HG03103 (cell line): ENCODE measurements around the gene CCL8.

ENCODE experiments used
- ATAC-seq: cut with Tn5 transposase; IDR thresholded peaks from one replicate; pipeline ENCODE4 v1.9.1; 2021; ENCODE audit warnings: low read depth; ENCODE audit not compliant: unreplicated experiment

Gene CCL8

DNA sequence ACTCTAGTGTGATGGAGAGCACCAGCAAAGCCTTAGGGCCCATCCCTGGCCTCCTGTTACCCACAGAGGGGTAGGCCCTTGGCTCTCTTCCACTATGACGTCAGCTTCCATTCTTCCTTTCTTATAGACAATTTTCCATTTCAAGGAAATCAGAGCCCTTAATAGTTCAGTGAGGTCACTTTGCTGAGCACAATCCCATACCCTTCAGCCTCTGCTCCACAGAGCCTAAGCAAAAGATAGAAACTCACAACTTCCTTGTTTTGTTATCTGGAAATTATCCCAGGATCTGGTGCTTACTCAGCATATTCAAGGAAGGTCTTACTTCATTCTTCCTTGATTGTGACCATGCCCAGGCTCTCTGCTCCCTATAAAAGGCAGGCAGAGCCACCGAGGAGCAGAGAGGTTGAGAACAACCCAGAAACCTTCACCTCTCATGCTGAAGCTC, at the start of gene CCL8:
Gene CCL8, plus strand, starts transcription at position 397 of the 445 bp plus-strand sequence. CDS start 67 bp downstream, outside the sequence.
- no peak for ATAC-seq

DNA sequence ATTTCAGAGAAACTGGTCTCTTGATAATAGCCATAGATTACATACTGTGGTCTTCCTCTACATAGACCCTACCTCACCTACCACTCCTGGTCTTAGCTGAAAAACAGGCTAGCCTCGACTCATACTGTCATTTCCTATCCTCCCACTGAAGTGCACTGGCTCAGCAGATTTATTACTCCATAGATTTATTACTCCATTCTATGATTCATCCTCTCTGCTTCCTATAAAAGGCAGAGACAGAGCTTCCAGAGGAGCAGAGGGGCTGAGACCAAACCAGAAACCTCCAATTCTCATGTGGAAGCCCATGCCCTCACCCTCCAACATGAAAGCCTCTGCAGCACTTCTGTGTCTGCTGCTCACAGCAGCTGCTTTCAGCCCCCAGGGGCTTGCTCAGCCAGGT, 49.3 kb upstream of the CCL8 start, which contains the start of gene CCL7:
Gene CCL7, plus strand, starts transcription at position 253 of the 400 bp plus-strand sequence. Its CDS starts 70 bp downstream, at position 323.
- no peak for ATAC-seq

DNA sequence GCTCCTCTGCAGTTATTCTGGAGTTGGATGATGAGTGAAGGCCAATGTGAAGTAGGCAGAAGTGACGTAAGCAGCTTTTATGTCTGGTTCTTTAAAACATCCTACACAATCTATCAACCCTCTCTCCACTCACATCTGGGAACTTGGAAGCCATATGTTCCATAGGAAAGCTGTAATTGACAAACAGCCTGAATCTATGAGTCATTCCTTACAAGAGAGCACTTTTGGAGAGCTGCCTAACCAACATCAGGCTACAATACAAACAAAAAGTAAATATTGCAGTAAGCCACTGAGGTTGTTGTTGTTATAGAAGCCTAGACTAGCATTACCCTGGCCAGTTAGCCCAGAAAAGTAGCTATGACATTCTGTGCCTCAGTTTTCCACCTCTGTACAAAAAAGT, 43.4 kb upstream of the CCL8 start:
- no peak for ATAC-seq

DNA sequence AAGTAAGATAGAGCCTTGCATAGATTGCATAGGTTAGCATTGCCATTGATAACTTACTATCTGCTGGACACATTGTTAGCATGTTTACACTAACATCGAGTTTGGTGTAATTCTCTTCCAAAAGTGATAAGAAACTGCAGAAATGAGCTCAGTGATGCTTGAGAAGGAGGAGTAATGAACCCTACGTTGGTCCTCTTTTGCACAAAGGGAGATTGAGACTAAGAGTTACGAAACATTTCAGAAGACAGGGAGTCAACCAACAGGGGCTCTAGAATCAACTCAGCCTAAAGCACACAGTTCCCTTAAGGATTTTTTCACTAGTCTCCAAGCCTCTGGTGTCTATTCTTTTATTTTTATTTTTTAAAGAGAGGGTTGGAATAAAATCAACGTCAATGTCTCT, 42.4 kb upstream of the CCL8 start:
- ATAC-seq, result no peak

- no peak for ATAC-seq
These were observed 35.7 kb upstream of the CCL8 start for GRCh38 chr17:34283571-34283970.

DNA sequence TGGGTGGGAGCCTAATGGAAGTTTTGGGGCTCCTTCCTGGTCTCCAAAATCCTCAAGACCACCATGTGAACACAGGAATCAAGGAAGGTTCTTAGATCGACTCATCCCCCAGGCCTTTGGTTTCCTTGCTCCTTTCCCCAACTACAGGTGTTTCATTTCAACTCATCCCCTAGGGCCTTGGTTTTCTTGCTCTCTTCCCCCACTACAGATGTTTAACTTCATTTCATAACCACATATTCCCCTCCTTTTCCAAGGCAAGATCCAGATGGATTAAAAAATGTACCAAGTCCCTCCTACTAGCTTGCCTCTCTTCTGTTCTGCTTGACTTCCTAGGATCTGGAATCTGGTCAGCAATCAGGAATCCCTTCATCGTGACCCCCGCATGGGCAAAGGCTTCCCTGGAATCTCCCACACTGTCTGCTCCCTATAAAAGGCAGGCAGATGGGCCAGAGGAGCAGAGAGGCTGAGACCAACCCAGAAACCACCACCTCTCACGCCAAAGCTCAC, 33.9 kb upstream of the CCL8 start, which contains the start of gene CCL11:
Gene CCL11, plus strand, starts transcription at position 457 of the 507 bp plus-strand sequence. CDS start 67 bp downstream, outside the sequence.
- no peak for ATAC-seq

- ATAC-seq, result no peak
These were observed 31.4 kb upstream of the CCL8 start for GRCh38 chr17:34287875-34288274.

DNA sequence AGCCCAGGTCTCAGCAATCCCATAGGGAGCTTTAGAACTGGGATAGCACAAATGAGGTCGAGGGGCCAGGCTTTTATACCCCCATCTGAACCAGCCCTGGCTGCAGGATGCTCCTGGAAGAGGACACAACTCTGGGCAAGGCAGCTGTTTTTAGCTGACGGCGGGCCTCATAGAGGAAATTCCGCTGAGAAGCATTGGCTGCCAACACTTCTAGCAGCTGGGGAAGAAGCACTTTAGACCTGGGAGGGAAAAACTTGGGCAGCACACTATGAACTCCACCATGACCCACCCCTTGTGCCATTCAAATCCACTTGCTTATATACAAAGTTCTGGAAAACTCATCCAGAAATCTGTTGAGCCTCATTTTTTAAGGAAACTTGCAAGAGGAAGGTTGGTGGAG, 28.6 kb upstream of the CCL8 start:
- no peak for ATAC-seq

DNA sequence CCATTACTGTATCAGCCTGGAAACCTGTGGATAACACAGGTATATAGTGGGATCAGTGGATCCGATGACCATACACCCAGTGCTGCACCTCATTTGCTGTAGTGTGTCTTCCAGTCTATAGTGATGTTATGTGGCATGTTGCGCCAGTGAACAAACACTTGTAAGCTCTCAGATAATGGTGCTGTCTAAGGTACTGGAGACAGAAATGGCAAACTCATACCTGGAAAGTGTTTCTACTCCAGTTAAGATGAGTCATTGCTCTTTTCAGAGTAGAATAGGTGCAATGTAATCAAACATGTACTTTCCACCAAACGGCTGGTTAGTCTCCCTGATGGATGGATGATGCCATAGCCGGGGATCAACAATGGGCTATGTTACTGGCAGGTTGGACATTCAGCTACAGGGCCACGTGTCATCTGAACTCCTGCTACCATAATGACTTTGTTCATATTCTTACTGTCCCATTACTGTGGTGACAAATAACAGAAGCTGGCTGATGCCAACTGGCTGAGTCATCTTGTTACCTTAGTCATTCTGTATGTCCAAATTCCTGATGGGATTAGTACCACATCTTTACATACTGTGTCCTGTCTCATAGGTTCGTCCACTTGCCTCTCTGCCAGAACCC, 27.4 kb upstream of the CCL8 start:
- ATAC-seq, result no peak

DNA sequence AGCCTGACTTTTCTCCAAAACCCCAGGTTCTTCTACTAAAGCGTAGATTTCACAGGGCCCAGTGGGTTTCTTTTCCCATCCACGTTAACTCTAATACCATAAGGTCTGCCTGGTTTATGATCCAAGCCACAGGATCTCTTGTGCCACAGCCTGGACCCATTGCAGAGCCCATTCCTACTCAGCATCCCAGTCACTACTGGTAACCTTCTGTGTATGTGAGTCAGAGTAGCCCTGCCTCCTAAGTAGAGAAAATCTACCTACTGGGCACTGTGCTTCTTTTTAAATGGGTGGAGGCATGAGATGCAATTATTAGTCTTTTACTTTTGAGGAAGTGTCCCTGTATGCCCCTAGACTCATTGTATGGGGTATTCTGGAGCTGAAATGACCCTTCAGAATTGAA, 20.2 kb upstream of the CCL8 start:
- no peak for ATAC-seq

- no peak for ATAC-seq
These were observed 19.2 kb upstream of the CCL8 start for GRCh38 chr17:34299956-34300577.

GRCh38 chr17:34300652-34301370, 18.4 kb upstream of the CCL8 start:
- no peak for ATAC-seq

DNA sequence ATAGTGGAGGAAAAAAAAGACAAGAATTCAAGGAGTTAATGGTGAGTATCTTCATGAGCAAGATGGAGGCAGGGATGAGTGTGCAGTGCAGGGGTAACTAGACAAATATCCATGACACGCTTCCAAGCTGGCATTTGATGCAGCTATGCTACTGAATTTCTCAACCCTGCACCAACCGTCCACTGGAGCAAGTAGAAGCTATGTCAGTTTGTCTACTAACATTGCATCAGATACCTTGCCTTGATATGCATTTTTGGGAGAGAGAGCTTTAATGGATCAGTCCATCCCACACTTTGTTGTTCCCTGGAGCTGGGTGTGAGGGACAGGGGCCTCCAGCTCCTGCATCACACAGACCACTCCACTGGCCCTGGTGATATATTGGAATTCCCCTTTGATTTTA, 17.2 kb upstream of the CCL8 start:
- no peak for ATAC-seq

DNA sequence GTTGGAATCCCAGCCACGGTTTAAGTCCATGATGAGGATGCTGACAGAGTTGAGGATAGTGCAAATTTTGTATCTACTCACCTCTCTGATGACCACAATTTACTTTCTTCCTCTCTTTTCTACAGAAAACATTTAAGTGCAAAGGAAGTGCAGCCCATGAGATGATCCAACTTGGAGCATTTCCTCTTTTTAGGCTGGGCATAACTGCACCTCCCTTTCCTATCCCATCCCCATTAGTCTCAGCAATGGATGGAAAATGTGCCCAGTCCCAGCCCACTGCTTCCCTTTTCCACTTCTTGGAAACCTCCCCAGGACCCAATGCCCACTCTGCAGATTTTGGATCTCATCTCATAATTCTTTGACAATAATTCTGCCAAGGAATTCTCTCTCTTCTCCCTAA, 16.6 kb upstream of the CCL8 start:
- ATAC-seq, result no peak

GRCh38 chr17:34303606-34304005, 15.6 kb upstream of the CCL8 start:
- ATAC-seq, result no peak

DNA sequence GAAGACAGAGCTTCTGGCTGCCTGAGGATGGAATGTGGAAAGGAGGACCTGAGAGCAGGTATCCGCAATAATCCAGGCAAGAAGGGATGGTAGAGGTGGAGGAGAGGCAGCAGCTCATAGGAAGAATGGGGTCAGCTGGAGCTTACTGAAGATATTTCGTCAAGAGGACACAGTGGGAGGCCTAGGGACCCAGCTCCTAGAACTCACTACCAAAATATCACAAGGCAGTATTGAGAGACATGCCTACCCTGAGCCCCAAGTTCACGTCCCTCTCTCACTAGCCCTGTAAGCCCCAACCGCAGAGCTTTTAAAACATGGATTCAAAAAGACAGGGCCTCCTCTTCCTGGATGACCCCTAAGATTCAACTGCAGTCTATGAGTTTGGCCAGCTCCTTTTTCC, 14.2 kb upstream of the CCL8 start:
- ATAC-seq, result no peak

DNA sequence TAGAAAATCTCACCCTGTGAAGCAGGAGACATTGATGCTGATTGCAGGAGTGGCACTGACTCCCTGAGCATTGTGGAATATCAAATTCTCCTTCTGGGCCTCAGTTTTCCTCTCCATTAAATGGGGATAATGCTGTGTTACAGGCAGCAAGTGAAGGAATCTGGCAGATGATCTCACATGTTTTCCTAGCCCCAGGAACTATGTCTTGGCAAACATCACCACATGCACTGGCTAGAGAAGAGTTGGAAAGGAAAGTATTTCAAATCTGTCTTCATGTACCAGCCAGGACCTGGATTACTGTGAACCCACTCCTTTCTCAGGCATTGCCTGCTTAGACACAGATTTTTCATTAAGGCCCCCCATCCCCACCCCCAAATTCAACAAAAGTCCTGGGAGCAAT, 13.6 kb upstream of the CCL8 start:
- ATAC-seq, result no peak

- ATAC-seq, result no peak
These were observed 12.8 kb upstream of the CCL8 start for GRCh38 chr17:34306466-34306865.

DNA sequence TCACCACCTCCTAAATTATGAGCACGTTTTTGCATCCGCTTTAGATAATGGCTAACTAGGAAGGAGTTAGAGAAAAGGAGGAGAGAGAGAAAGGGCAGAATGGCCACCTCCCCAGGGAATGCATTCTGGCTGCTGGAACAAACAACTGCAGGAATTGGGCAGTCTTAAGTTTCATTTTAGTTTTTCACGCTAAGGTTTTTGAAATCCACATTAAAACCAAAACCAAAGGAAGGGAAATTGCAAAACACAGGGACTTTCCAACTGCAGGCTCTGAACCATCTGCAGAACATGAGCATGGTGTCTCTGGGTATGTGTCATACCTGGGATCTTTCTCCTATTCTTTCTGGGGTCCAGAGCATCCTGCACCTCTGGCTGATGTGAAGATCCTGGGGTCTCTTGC, 12.1 kb upstream of the CCL8 start:
- ATAC-seq, result no peak

GRCh38 chr17:34308371-34308770, 10.9 kb upstream of the CCL8 start:
- ATAC-seq, result no peak

DNA sequence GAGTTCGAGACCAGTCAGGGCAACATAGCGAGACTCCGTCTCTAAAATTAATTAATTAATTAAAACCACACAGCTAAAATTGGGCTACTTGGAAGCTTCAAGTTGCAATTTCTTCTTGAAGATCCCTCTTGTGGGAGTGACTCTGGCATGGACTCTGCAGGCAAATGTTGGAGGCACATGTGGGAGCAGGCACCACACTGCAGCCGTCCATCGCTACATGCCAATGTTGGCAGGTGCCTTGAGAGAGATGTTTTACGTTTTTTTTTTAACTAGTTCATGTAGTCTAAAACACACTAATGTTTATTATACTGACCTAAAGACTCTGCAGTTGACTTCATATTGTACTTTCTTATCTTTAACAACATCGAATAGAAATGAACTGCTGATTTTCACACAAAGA, 7.9 kb upstream of the CCL8 start:
- no peak for ATAC-seq
